ENCODE measurements around the gene ST6GAL1.

- no peak for TF ChIP-seq SP1 (IDR thresholded peaks at IDR 0.05; ENCODE audit: low read depth)
- TF ChIP-seq SRF (IDR thresholded peaks at IDR 0.05; ENCODE audit: low read depth) = no peak
- TF ChIP-seq RAD21 (IDR thresholded peaks at IDR 0.05; ENCODE audit: low read depth) = no peak
- TF ChIP-seq CTCF (IDR thresholded peaks at IDR 0.05 in 2 of 3, conservative IDR thresholded peaks at IDR 0.05 in 1 of 3; ENCODE audit: borderline replicate concordance in 1 of 3, insufficient read depth in 1 of 3, low read depth in 2 of 3, low read length in 2 of 3) = no peak
- TF ChIP-seq POLR2A (IDR thresholded peaks at IDR 0.05; ENCODE audit: borderline replicate concordance, extremely low read depth, insufficient read depth, insufficient read length) = no peak
- TF ChIP-seq EZH2phosphoT487 (IDR thresholded peaks at IDR 0.05; ENCODE audit: borderline replicate concordance) = no peak
- no peak for TF ChIP-seq EZH2 (IDR thresholded peaks at IDR 0.05)
- TF ChIP-seq EGR1 (IDR thresholded peaks at IDR 0.05; ENCODE audit: low read depth) = no peak
- TF ChIP-seq YY1 (IDR thresholded peaks at IDR 0.05; ENCODE audit: extremely low read depth, insufficient replicate concordance, low read depth, low read length) = no peak
- no peak; the same call in 1 of the 2 replicates for TF ChIP-seq JUND (IDR thresholded peaks at IDR 0.05)
- TF ChIP-seq CEBPB (IDR thresholded peaks at IDR 0.05; ENCODE audit: low read depth) = no peak
Observed at GRCh38 chr3:186990277-186990676, 60.0 kb downstream of the ST6GAL1 start.

All from HCT116 (cell line).